Fibroblast of the conjunctiva (primary cell): ENCODE results near the gene FAM234A.

Experiments
- DNase-seq: peaks from one replicate; pipeline ENCODE4 v3.0.0-alpha.2; 2010; ENCODE audit warnings: low read depth

The FAM234A gene

GRCh38 chr16:301235-301634, 66.6 kb downstream of the FAM234A start:
- DNase-seq = no peak

- no peak for DNase-seq
Measured at GRCh38 chr16:301950-302349, 67.3 kb downstream of the FAM234A start.

- no peak for DNase-seq
Measured at GRCh38 chr16:303760-304505, 69.3 kb downstream of the FAM234A start.

GRCh38 chr16:305916-306626, 71.5 kb downstream of the FAM234A start:
- DNase-seq = no peak

DNA sequence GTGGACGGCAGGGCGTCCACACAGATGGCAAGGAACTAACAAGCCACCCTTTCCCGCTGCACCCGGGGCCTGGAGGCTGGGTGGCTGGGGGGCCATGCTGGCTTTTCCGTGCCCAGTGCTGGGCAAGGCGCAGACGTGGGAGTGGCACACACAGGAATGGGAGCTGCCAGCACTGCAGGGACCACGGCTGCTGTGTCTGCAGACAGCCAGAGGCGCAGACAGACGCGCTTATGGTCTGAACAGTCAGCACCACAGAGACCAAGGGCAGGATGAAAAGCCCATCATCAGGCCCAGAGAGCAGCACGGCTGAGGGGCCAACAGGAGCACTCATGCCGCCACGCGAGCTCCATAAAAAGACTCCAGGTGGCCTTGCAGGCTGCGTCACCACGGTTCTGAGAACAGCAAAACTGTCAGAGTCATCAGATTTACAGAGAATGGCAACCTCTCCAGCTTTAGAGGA, 72.3 kb downstream of the FAM234A start:
- no peak for DNase-seq

GRCh38 chr16:307691-308312, 73.2 kb downstream of the FAM234A start:
- no peak for DNase-seq

DNA sequence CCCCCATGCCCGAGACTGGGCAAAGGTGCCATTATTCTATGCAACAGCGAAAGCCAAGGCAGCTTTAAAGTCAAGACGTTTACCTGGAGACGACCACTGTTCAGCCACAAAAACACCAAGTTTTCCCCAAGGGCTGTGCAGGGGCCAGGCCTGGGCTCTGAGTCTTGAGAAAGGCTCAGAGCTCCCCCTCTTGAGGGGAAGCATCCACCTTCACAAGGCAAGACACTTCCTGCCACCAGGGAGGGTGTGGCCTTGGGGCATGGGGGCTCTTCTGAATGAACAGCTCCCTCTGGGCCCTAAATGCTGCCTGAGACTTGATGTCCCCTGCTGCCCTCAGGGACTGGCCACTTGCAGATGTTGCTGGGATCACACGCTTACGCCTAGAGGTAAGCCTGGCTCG, 74.9 kb downstream of the FAM234A start:
- no peak for DNase-seq

- DNase-seq = no peak
Measured at GRCh38 chr16:311725-312124, 77.1 kb downstream of the FAM234A start.

DNA sequence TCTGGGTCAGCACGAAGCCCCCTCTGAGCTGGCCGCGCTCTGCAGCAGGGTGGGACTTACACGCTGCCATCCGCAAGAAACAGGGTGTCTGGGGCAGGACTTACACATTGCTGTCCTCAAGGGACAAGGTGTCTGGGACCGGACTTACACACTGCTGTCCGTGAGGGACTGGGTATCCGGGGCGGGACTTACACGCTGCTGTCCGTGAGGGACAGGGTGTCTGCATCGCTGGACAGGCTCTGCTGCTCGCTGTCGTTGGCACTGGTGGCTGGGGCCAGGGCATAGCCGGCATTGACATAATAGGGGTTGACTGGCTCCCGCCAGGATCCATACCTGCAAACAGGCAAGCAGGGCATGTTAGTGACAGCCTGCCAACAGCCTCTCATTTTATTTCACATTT, 79.7 kb downstream of the FAM234A start:
- DNase-seq = no peak

DNA sequence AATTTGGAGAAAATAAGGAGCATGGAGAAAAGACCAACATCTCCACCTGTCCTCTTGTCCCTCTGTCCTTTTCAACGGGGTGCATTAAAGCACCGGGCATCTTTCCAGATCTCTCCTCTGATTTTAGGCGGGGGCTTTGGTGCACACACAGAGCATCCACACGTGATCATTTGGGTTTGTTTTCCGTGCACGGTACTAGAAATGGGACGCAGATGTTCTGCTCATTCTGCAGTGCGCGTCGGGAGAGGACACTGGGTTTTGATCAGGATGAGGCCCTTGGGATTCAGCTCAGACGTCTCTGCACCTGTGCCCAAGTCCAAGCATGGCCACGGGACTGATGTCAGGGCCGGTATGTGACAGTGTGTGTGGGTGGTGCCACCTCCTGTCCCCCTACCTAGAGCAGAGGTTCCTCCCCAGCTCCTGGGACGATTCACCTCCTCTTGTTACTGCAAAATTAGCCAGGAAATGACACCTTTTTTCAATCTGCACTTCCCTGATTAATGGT, 80.2 kb downstream of the FAM234A start:
- no peak for DNase-seq
